MM.1S (cell line): ENCODE results near the gene WIPF3.

ENCODE experiments used
- DNase-seq: peaks from one replicate; pipeline ENCODE4 v3.0.0-alpha.2; 2015
- H2AFZ ChIP-seq: fragments of 300-600 bp; sonication (generic); 2 replicates; pipeline ENCODE4 v1.6.0; 2016; ENCODE audit warnings: antibody characterized with exemption, low read length
- H3F3A ChIP-seq: fragments of 300-600 bp; sonication (generic); 2 replicates; pipeline ENCODE4 v1.6.1; 2016; ENCODE audit warnings: mild to moderate bottlenecking, antibody characterized with exemption, low read length, moderate library complexity, mixed read lengths; ENCODE audit not compliant: insufficient read depth
- H3K27ac ChIP-seq: fragments of 300-600 bp; sonication (generic); 2 replicates; pipeline ENCODE4 v1.5.1; 2016; ENCODE audit warnings: mild to moderate bottlenecking, low read length
- H3K27me3 ChIP-seq: fragments of 300-600 bp; sonication (generic); replicated peaks from 2 replicates; pipeline ENCODE4 v1.6.0; 2016; ENCODE audit warnings: low read length; ENCODE audit not compliant: insufficient read depth
- H3K36me3 ChIP-seq: fragments of 300-600 bp; sonication (generic); replicated peaks from 2 replicates; pipeline ENCODE4 v1.6.1; 2016; ENCODE audit warnings: mild to moderate bottlenecking, low read length, mixed read lengths; ENCODE audit not compliant: insufficient read depth
- H3K4me1 ChIP-seq: fragments of 300-600 bp; sonication (generic); 2 replicates; pipeline ENCODE4 v1.6.1; 2016; ENCODE audit warnings: low read length, mixed read lengths
- H3K4me2 ChIP-seq: fragments of 300-600 bp; sonication (generic); 2 replicates; pipeline ENCODE4 v1.6.0; 2016; ENCODE audit warnings: low read depth, low read length
- H3K4me3 ChIP-seq: fragments of 300-600 bp; sonication (generic); 2 replicates; pipeline ENCODE4 v1.5.1; 2016; ENCODE audit warnings: low read length, mixed read lengths
- H3K79me2 ChIP-seq: fragments of 300-600 bp; sonication (generic); 2 replicates; pipeline ENCODE4 v1.6.1; 2016; ENCODE audit warnings: mixed run types, low read length, mixed read lengths
- H3K9ac ChIP-seq: fragments of 300-600 bp; sonication (generic); 2 replicates; pipeline ENCODE4 v1.6.1; 2016; ENCODE audit warnings: low read length, mixed read lengths
- H3K9me2 ChIP-seq: fragments of 300-600 bp; sonication (generic); replicated peaks from 2 replicates; pipeline ENCODE4 v1.6.1; 2016; ENCODE audit warnings: mild to moderate bottlenecking, low read length, mixed read lengths; ENCODE audit not compliant: insufficient read depth
- H3K9me3 ChIP-seq: fragments of 300-600 bp; sonication (generic); replicated peaks from 2 replicates; pipeline ENCODE4 v1.6.1; 2016; ENCODE audit warnings: mild to moderate bottlenecking, low read length, mixed read lengths; ENCODE audit not compliant: insufficient read depth
- H4K20me1 ChIP-seq: fragments of 300-600 bp; sonication (generic); 2 replicates; pipeline ENCODE4 v1.6.1; 2016; ENCODE audit warnings: mild to moderate bottlenecking, low read length, moderate library complexity, mixed read lengths; ENCODE audit not compliant: insufficient read depth
- EZH2 ChIP-seq: fragments of 300-600 bp; sonication (generic); optimal IDR thresholded peaks from 2 replicates; pipeline ENCODE3; 2017; ENCODE audit warnings: low read depth, mild to moderate bottlenecking, antibody characterized with exemption, low read length, mixed read lengths
- EZH2phosphoT487 ChIP-seq: fragments of 300-600 bp; sonication (generic); IDR thresholded peaks from 2 replicates; pipeline ENCODE4 v1.6.1; 2018; ENCODE audit warnings: antibody characterized with exemption, low read length
- TF ChIP-seq, protein P1 (sequence below): fragments of 300-600 bp; sonication (generic); IDR thresholded peaks from 2 replicates; pipeline ENCODE4 v1.5.1; 2016; ENCODE audit warnings: antibody characterized with exemption, low read length, mixed read lengths

WIPF3 gene

DNA sequence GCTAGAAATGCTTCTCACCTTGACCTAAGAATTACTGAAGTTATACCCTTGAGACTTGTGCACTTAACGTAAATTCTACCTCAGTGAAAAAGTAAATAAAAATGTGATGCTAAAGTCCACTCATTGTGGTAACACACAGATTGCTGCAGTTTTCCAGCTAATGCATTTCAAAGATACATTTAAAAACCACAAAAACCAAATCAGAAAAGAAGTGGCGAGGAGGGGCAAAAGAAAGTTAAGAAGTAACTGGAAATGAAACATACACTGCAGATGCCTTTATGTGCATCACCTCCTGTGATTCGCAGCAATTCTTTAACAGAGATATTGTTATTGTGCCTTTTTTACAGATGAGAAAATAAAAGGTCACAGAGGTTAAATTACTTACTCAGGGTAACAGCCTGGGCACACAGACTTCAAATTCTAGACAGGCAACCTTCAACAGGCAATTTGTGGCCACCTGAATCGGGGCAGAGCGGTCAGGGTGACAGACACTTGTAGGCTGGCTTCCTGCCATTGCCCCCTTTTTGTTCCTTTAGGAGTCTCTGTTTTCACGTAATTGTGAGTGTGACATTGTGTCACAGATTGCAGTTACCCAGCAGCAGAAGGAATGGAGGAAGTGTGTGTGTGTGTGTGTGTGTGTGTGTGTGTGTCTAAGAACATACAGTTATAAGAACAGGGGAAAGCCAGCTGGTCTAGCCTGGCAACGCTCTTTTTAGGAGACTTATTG lies 1.9 kb downstream of the WIPF3 start:
- H3K9me3 ChIP-seq = no peaks in the 10 kb centered on the region
- TF ChIP-seq, protein P1, sequence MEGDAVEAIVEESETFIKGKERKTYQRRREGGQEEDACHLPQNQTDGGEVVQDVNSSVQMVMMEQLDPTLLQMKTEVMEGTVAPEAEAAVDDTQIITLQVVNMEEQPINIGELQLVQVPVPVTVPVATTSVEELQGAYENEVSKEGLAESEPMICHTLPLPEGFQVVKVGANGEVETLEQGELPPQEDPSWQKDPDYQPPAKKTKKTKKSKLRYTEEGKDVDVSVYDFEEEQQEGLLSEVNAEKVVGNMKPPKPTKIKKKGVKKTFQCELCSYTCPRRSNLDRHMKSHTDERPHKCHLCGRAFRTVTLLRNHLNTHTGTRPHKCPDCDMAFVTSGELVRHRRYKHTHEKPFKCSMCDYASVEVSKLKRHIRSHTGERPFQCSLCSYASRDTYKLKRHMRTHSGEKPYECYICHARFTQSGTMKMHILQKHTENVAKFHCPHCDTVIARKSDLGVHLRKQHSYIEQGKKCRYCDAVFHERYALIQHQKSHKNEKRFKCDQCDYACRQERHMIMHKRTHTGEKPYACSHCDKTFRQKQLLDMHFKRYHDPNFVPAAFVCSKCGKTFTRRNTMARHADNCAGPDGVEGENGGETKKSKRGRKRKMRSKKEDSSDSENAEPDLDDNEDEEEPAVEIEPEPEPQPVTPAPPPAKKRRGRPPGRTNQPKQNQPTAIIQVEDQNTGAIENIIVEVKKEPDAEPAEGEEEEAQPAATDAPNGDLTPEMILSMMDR = no peak
- TF ChIP-seq EZH2phosphoT487 = no peak
- TF ChIP-seq EZH2 = no peak
- H3K27me3 ChIP-seq = peaks cover 6% of the 10 kb centered on the region; the same call in 1 of the 2 replicates
- no peak overlapping the region for H3K9ac ChIP-seq
- no peak overlapping the region for H3K27ac ChIP-seq
- no peak overlapping the region for H3K4me3 ChIP-seq
- no peak overlapping the region for H2AFZ ChIP-seq
- no peaks in the 10 kb centered on the region for H3K4me1 ChIP-seq
- H4K20me1 ChIP-seq = no peaks in the 10 kb centered on the region
- no peaks in the 10 kb centered on the region for H3F3A ChIP-seq
- H3K79me2 ChIP-seq = no peaks in the 10 kb centered on the region
- DNase-seq = no peak
- no peaks in the 10 kb centered on the region for H3K9me2 ChIP-seq
- no peaks in the 10 kb centered on the region for H3K36me3 ChIP-seq
- no peak overlapping the region for H3K4me2 ChIP-seq

DNA sequence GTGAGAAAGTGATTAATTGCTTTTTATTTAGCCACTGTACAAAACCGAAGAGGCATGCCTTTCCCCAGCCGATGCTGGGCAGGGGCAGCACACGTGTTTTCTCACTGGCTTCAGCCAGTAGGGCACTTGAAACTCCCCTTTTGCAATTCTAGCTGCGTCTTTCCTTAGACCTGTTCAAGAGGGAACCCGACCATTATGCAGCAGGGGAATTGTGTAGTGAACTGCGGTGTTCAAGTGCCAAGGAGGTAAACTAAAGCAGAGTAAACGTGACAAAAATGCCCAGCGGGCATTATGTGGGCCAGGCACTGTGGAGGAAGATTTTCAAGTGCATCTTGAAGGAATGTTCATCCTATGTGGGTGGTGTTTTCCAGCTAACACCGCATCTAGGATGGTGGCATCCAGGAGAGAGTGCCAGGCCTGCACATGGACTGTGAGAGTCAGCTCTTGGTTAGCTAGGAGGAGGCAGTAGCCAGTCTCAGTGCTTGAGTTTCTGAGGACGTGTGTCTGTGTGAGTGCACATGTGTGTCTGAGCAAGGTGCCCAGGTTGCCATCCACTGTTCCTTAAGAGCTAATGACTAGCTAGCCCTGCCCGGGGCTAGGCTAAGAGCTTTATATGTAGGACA lies 3.3 kb downstream of the WIPF3 start:
- no peak overlapping the region for H2AFZ ChIP-seq
- H3K9me2 ChIP-seq = no peaks in the 10 kb centered on the region
- no peaks in the 10 kb centered on the region for H3F3A ChIP-seq
- H3K36me3 ChIP-seq = no peaks in the 10 kb centered on the region
- H4K20me1 ChIP-seq = no peaks in the 10 kb centered on the region
- no peak for TF ChIP-seq EZH2
- no peak for TF ChIP-seq EZH2phosphoT487
- TF ChIP-seq, protein P1 = no peak
- H3K27ac ChIP-seq = no peak overlapping the region
- DNase-seq = no peak
- H3K4me2 ChIP-seq = no peak overlapping the region
- H3K9me3 ChIP-seq = no peaks in the 10 kb centered on the region
- no peak overlapping the region for H3K9ac ChIP-seq
- peaks cover 6% of the 10 kb centered on the region; the same call in 1 of the 2 replicates for H3K27me3 ChIP-seq
- no peak overlapping the region for H3K4me3 ChIP-seq
- H3K4me1 ChIP-seq = no peaks in the 10 kb centered on the region
- H3K79me2 ChIP-seq = no peaks in the 10 kb centered on the region

DNA sequence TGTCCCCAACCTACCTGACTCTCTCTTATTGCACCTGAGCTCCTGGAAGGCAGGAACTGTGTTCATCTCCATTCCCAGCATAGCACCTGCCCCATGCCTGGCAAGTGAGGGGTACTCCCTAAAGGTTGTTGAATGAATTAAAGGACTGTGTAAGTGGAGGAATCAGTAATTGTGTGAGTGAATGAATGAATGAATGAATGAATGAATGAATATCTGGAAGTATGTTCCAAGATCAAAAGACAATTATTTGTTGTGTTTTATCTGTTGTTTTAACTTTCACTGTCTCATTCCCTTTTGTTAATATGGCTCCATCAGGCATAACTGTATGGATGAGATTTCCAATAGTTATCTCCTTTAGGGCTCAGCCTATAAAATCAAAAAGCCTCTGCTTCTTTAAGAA lies 4.0 kb downstream of the WIPF3 start:
- Histone ChIP-seq H4K20me1 (no peaks in the 10 kb centered on the region), H3F3A (no peaks in the 10 kb centered on the region), H3K4me1 (no peaks in the 10 kb centered on the region), H3K79me2 (no peaks in the 10 kb centered on the region), H3K4me2 (no peak overlapping the region), H3K27ac (no peak overlapping the region), H3K27me3 (peaks cover 6% of the 10 kb centered on the region; the same call in 1 of the 2 replicates), H3K9me3 (no peaks in the 10 kb centered on the region), H3K9me2 (no peaks in the 10 kb centered on the region), H3K4me3 (no peak overlapping the region), H2AFZ (no peak overlapping the region), H3K36me3 (no peaks in the 10 kb centered on the region), H3K9ac (no peak overlapping the region)
- no peak for DNase-seq
- TF ChIP-seq EZH2phosphoT487 (no peak), EZH2 (no peak)
- TF ChIP-seq, protein P1 = no peak
